ENCODE results near the gene DYNC2I2. TPM values are rescaled to one million over a fixed set of nuclear protein-coding genes. Genes with fewer than 3 reads are reported as not detected.

The DYNC2I2 gene
- total and polyA plus RNA-seq, 10 of the 15 experiments (the other 5 are each of a cell fraction or from before 2014, with no cell fraction given) = 0.89 to 118 (median 47.9) TPM

DNA sequence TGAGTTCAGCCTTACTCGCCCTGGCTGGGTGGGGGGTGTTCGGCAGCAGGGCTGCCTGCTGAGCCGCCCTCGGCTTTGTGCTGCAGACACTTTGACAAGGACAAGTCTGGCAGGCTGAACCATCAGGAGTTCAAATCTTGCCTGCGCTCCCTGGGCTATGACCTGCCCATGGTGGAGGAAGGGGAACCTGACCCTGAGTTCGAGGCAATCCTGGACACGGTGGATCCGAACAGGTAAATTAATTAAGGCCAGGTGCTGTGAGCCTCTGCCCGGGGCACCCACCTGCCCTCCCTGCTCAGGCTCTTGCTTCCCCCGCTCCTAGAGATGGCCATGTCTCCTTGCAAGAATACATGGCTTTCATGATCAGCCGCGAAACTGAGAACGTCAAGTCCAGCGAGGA, 24.2 kb downstream of the DYNC2I2 start:
- intact Hi-C loops (cut with micrococcal nuclease; ENCODE audit: unreplicated experiment) = no loop called here
- no peaks in the 10 kb centered on the region for H3K79me2 ChIP-seq (ENCODE audit: control insufficient read depth, insufficient read depth, low read length)
- H3K9ac ChIP-seq (ENCODE audit: control insufficient read depth, insufficient read depth, low read length) = no peak overlapping the region
- no peaks in the 10 kb centered on the region for H3K9me3 ChIP-seq (replicated peaks; ENCODE audit: control insufficient read depth, insufficient read depth, low read length)
- no TSS peak for BruUV-seq (replicated peaks)
- DNase-seq (ENCODE audit: low read depth, low spot score) = no peak
- in situ Hi-C loops (cut with MboI) = no loop called here
- ChIA-PET POLR2A (no interaction called here), SMC1A (ENCODE audit: uncharacterized antibody, unreplicated experiment) (no interaction called here), RAD21 (ENCODE audit: unreplicated experiment) (no interaction called here), CTCF (no interaction called here)
- WGBS (ENCODE audit: insufficient coverage, insufficient replicate concordance, low lambda C conversion rate, missing lambda C conversion rate) = 97% methylated on average over 14 of the region's 14 CpGs
- FAIRE-seq = no peak
- no peak overlapping the region for H3K27ac ChIP-seq (ENCODE audit: control insufficient read depth, insufficient read depth)
- peaks cover 0 to 29% of the 10 kb centered on the region in 2 experiments; a peak in 3 of 4 replicates for H3K36me3 ChIP-seq (ENCODE audit: control insufficient read depth in 2 of 2, insufficient read depth in 2 of 2, low read length in 1 of 2)
- no peak overlapping the region for H2AFZ ChIP-seq (ENCODE audit: control insufficient read depth, low read depth, low read length)
- H4K20me1 ChIP-seq (ENCODE audit: control insufficient read depth, insufficient read depth) = no peaks in the 10 kb centered on the region; the same call in 1 of the 2 replicates
- TF ChIP-seq ZNF384 (IDR thresholded peaks at IDR 0.05; ENCODE audit: borderline replicate concordance, low read depth, low read length) = no peak
- no peaks in the 10 kb centered on the region for H3K4me1 ChIP-seq (ENCODE audit: control insufficient read depth, insufficient read depth, low read length)
- H3K4me3 ChIP-seq = no peak overlapping the region
- no peak overlapping the region for H3K4me2 ChIP-seq (ENCODE audit: control insufficient read depth, insufficient read depth)
- ATAC-seq = no peak
- H3K27me3 ChIP-seq (replicated peaks in 1 of 2; ENCODE audit: control insufficient read depth in 2 of 2, insufficient read depth in 2 of 2, low read length in 1 of 2) = no peaks in the 10 kb centered on the region

DNA sequence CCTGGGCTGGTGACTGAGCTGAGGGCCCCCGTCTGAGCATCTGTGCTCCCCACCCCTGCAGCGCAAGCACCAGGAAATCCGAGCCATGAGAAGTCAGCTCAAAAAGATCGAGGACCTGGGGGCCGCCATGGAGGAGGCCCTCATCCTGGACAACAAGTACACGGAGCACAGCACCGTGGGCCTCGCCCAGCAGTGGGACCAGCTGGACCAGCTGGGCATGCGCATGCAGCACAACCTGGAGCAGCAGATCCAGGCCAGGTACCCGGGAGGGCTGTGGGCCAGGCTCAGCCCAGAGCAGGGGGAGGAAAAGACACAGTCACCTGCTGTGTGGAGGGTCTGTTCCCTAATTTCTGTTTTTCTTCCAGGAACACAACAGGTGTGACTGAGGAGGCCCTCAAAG, 24.6 kb downstream of the DYNC2I2 start:
- Histone ChIP-seq H3K9ac (ENCODE audit: control insufficient read depth, insufficient read depth, low read length) (no peak overlapping the region), H3K79me2 (ENCODE audit: control insufficient read depth, insufficient read depth, low read length) (no peaks in the 10 kb centered on the region), H2AFZ (ENCODE audit: control insufficient read depth, low read depth, low read length) (no peak overlapping the region), H3K9me3 (replicated peaks; ENCODE audit: control insufficient read depth, insufficient read depth, low read length) (no peaks in the 10 kb centered on the region), H3K4me1 (ENCODE audit: control insufficient read depth, insufficient read depth, low read length) (no peaks in the 10 kb centered on the region), H4K20me1 (ENCODE audit: control insufficient read depth, insufficient read depth) (no peaks in the 10 kb centered on the region; the same call in 1 of the 2 replicates), H3K4me2 (ENCODE audit: control insufficient read depth, insufficient read depth) (no peak overlapping the region), H3K27me3 (replicated peaks in 1 of 2; ENCODE audit: control insufficient read depth in 2 of 2, insufficient read depth in 2 of 2, low read length in 1 of 2) (no peaks in the 10 kb centered on the region), H3K27ac (ENCODE audit: control insufficient read depth, insufficient read depth) (no peak overlapping the region), H3K4me3 (no peak overlapping the region), H3K36me3 (ENCODE audit: control insufficient read depth in 2 of 2, insufficient read depth in 2 of 2, low read length in 1 of 2) (peaks cover 0 to 33% of the 10 kb centered on the region in 2 experiments; a peak in 3 of 4 replicates)
- SMC1A ChIA-PET (ENCODE audit: uncharacterized antibody, unreplicated experiment) = interaction anchor here (0.5 kb wide), 1 partner anchor 47 kb away, joined by 4 read pairs; no protein-coding TSS in a partner anchor
- intact Hi-C loops (cut with micrococcal nuclease; ENCODE audit: unreplicated experiment) (no loop called here), in situ Hi-C loops (cut with MboI) (no loop called here)
- POLR2A ChIA-PET = no interaction called here
- CTCF ChIA-PET = no interaction called here
- 97% methylated on average over 10 of the region's 10 CpGs for WGBS (ENCODE audit: insufficient coverage, insufficient replicate concordance, low lambda C conversion rate, missing lambda C conversion rate)
- DNase-seq (ENCODE audit: low read depth, low spot score) = no peak
- BruUV-seq (replicated peaks) = no TSS peak
- RAD21 ChIA-PET (ENCODE audit: unreplicated experiment) = no interaction called here
- ATAC-seq = no peak
- FAIRE-seq = no peak
- TF ChIP-seq, protein P1, sequence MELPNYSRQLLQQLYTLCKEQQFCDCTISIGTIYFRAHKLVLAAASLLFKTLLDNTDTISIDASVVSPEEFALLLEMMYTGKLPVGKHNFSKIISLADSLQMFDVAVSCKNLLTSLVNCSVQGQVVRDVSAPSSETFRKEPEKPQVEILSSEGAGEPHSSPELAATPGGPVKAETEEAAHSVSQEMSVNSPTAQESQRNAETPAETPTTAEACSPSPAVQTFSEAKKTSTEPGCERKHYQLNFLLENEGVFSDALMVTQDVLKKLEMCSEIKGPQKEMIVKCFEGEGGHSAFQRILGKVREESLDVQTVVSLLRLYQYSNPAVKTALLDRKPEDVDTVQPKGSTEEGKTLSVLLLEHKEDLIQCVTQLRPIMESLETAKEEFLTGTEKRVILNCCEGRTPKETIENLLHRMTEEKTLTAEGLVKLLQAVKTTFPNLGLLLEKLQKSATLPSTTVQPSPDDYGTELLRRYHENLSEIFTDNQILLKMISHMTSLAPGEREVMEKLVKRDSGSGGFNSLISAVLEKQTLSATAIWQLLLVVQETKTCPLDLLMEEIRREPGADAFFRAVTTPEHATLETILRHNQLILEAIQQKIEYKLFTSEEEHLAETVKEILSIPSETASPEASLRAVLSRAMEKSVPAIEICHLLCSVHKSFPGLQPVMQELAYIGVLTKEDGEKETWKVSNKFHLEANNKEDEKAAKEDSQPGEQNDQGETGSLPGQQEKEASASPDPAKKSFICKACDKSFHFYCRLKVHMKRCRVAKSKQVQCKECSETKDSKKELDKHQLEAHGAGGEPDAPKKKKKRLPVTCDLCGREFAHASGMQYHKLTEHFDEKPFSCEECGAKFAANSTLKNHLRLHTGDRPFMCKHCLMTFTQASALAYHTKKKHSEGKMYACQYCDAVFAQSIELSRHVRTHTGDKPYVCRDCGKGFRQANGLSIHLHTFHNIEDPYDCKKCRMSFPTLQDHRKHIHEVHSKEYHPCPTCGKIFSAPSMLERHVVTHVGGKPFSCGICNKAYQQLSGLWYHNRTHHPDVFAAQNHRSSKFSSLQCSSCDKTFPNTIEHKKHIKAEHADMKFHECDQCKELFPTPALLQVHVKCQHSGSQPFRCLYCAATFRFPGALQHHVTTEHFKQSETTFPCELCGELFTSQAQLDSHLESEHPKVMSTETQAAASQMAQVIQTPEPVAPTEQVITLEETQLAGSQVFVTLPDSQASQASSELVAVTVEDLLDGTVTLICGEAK (IDR thresholded peaks at IDR 0.05; ENCODE audit: borderline replicate concordance) = no peak
- TF ChIP-seq GATAD2B (conservative IDR thresholded peaks at IDR 0.05; ENCODE audit: low read depth) = no peak
- no peak for TF ChIP-seq NFXL1 (IDR thresholded peaks at IDR 0.05; ENCODE audit: borderline replicate concordance)
- no peak for TF ChIP-seq TCF3 (IDR thresholded peaks at IDR 0.05; ENCODE audit: borderline replicate concordance, insufficient read depth, low read depth, low read length)
- TF ChIP-seq, protein P2, sequence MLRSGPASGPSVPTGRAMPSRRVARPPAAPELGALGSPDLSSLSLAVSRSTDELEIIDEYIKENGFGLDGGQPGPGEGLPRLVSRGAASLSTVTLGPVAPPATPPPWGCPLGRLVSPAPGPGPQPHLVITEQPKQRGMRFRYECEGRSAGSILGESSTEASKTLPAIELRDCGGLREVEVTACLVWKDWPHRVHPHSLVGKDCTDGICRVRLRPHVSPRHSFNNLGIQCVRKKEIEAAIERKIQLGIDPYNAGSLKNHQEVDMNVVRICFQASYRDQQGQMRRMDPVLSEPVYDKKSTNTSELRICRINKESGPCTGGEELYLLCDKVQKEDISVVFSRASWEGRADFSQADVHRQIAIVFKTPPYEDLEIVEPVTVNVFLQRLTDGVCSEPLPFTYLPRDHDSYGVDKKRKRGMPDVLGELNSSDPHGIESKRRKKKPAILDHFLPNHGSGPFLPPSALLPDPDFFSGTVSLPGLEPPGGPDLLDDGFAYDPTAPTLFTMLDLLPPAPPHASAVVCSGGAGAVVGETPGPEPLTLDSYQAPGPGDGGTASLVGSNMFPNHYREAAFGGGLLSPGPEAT (IDR thresholded peaks at IDR 0.05; ENCODE audit: low read depth) = no peak
- TF ChIP-seq, protein P3, sequence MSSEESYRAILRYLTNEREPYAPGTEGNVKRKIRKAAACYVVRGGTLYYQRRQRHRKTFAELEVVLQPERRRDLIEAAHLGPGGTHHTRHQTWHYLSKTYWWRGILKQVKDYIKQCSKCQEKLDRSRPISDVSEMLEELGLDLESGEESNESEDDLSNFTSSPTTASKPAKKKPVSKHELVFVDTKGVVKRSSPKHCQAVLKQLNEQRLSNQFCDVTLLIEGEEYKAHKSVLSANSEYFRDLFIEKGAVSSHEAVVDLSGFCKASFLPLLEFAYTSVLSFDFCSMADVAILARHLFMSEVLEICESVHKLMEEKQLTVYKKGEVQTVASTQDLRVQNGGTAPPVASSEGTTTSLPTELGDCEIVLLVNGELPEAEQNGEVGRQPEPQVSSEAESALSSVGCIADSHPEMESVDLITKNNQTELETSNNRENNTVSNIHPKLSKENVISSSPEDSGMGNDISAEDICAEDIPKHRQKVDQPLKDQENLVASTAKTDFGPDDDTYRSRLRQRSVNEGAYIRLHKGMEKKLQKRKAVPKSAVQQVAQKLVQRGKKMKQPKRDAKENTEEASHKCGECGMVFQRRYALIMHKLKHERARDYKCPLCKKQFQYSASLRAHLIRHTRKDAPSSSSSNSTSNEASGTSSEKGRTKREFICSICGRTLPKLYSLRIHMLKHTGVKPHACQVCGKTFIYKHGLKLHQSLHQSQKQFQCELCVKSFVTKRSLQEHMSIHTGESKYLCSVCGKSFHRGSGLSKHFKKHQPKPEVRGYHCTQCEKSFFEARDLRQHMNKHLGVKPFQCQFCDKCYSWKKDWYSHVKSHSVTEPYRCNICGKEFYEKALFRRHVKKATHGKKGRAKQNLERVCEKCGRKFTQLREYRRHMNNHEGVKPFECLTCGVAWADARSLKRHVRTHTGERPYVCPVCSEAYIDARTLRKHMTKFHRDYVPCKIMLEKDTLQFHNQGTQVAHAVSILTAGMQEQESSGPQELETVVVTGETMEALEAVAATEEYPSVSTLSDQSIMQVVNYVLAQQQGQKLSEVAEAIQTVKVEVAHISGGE (CRISPR knock-in tag; IDR thresholded peaks at IDR 0.05) = no peak

Measured in GM12878 (cell line).